ENCODE results near the gene STUB1.
"Not testable (repeated sequence)": the region's sequence is repeated elsewhere in the genome, so short reads cannot be mapped to it uniquely, and the experiment has no call there.

STUB1 gene

GRCh38 chr16:687499-687898 lies 7.3 kb downstream of the STUB1 start:
- no peak overlapping the region for H3K4me3 ChIP-seq (ENCODE audit: low read depth, low read length)
- no peak for DNase-seq (ENCODE audit: low read depth)

- DNase-seq (ENCODE audit: low read depth): no peak
- peak overlapping the region; percentile 77 for H3K4me3 ChIP-seq (ENCODE audit: low read depth, low read length)
These were observed 9.1 kb downstream of the STUB1 start for GRCh38 chr16:689175-689897.

DNA sequence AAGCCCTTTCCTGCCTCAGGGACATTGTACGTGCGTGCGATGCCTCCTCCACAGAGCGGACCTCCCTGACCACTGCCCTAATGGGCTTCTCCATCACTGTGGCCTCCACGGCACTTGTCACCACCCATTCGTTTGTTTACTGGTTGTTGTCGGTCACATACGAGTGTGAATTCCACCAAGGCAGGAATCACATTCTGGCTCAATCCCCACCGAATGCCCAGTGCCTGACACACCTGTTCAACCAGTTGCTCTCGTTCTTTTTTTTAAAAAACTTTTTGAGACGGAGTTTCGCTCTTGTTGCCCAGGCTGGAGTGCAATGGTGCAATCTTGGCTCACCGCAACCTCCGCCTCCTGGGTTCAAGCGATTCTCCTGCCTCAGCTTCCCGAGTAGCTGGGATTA lies 11.0 kb downstream of the STUB1 start:
- not testable (repeated sequence) for H3K4me3 ChIP-seq (ENCODE audit: low read depth, low read length); DNase-seq (ENCODE audit: low read depth)

DNA sequence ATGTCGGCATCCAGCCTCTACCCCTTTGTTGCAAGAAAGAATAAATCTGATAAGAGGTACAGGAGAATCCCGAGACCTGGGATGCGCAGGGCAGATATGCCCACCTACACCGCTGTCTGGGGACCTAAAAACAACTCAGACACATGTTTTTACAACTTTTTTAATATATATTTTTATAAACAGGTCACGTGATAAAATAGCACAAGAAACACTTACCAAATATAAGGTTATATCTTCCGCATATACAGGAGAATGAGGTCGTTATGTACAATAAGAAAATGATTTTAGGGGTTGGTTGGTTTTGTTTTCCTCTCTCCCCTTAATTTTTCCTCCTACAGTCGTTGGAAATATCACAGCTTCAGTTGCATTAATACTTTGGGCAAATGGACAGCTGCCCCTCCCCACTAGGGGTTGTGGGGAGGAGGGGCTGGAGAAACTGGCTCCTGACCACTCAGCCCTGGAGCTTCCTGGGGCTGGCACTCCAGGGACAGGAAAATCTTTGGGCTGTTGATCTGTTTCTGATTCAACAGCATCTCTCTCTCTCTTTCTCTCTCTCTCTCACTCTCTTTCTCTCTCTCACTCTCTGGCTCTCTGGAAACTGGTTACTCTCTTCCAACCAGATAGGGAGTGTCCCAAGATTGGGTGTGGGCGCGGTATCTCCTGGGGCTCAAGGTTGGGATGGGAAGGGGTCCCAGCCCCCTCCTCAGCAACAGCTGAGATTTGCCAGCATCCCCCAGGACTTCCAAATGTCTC lies 12.3 kb downstream of the STUB1 start:
- no peak overlapping the region for H3K4me3 ChIP-seq (ENCODE audit: low read depth, low read length)
- DNase-seq (ENCODE audit: low read depth): no peak

- DNase-seq (ENCODE audit: low read depth): no peak
- H3K4me3 ChIP-seq (ENCODE audit: low read depth, low read length): no peak overlapping the region
These were observed 13.2 kb downstream of the STUB1 start for GRCh38 chr16:693364-693763.

- no peak overlapping the region for H3K4me3 ChIP-seq (ENCODE audit: low read depth, low read length)
These were observed 13.6 kb downstream of the STUB1 start for GRCh38 chr16:693766-694165.

GRCh38 chr16:694187-694862 lies 14.1 kb downstream of the STUB1 start:
- no peak for DNase-seq (ENCODE audit: low read depth)
- H3K4me3 ChIP-seq (ENCODE audit: low read depth, low read length): no peak overlapping the region

More at GRCh38 chr16:693766-694165, 13.6 kb downstream of the STUB1 start:
- no peak for DNase-seq (ENCODE audit: low read depth)

DNA sequence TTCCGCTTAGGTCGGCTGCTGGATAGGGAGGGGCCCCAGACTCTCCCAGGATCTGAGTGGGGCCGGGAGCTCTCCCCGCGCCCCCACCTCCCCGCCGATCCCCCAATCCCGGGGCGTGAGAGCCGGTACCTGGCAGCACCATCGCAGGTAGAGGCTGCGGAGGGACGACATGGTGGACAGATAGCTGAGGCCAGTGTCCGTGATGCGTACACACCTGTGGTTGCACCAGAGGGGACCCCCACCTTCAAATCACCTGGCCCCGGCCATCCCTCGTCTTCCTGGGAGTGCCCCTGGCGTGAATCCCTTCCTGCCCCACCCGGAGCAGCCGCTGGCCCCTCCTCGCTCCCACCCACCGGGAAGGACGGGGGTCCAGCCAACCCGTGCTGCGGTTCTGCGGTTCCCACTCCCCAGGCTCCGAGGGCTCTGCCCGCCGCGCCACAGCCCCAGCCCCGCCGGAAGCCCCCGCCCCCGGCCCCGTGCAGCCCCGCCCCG lies 14.7 kb downstream of the STUB1 start:
- DNase-seq (ENCODE audit: low read depth): no peak
- H3K4me3 ChIP-seq (ENCODE audit: low read depth, low read length): no peak overlapping the region

GRCh38 chr16:695355-696089 lies 15.3 kb downstream of the STUB1 start:
- DNase-seq (ENCODE audit: low read depth): no peak
- H3K4me3 ChIP-seq (ENCODE audit: low read depth, low read length): no peak overlapping the region

DNA sequence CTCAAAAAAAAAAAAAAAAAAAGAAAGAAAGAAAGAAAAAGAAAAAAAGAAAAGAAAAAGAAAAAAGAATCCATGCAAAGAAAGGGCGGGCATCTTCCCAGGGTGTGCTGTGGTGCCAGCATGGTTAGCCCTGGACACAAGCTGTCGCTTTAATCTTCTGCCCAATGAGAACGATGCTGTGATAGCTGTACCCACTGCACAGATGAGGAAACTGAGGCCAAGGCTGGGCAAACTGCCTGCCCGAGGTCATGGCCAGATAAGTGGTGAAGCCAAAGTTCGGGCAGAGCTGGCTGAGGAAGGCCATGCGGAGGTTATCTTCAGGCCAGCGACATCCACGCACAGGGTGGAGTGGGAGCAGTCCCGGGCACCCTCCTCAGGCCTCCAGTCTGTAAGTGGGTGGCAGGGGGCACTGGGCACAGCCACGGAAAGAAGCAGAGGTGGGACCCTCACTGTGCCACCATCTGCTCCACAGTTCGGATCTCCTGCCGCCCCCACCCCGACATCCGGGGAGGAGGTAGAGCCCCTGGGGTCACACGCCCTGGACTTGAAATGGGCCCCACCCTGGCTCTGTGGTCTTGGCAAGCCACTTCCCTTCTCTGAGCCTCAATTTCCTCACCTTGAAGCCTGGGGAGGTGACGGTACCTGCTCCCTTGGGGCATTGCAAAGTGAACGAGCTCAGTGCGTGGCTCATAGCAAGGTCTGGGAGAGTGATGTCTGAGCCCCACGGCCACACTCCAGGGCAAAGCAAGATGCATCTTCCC lies 18.9 kb downstream of the STUB1 start:
- H3K4me3 ChIP-seq (ENCODE audit: low read depth, low read length): no peak overlapping the region
- DNase-seq (ENCODE audit: low read depth): no peak

- no peak for DNase-seq (ENCODE audit: low read depth)
- no peak overlapping the region for H3K4me3 ChIP-seq (ENCODE audit: low read depth, low read length)
These were observed 20.7 kb downstream of the STUB1 start for GRCh38 chr16:700684-701584.

DNA sequence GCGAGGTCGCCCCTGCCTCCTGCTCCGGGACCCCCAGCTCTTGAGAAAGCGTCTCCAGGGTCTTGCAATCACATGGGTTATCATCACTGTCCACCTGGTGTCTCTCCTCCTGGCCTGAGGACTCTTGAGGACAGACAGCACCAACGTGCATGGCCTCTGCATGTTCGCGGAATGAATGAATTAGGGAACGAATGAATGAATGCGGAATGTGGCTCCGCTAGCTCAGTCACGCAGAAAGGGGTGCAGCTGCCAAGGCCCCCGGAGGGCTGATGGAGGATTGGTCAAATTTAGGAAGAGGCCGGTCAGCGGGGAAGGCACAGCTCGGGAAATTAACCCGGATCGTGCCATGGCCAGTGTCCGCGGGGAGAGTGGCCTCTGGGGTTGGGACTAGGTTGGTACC lies 22.1 kb downstream of the STUB1 start:
- H3K4me3 ChIP-seq (ENCODE audit: low read depth, low read length): no peak overlapping the region
- DNase-seq (ENCODE audit: low read depth): no peak

GRCh38 chr16:703406-703805 lies 23.2 kb downstream of the STUB1 start:
- H3K4me3 ChIP-seq (ENCODE audit: low read depth, low read length): no peak overlapping the region
- DNase-seq (ENCODE audit: low read depth): no peak

GRCh38 chr16:704047-704446 lies 23.8 kb downstream of the STUB1 start:
- no peak for DNase-seq (ENCODE audit: low read depth)
- no peak overlapping the region for H3K4me3 ChIP-seq (ENCODE audit: low read depth, low read length)

DNA sequence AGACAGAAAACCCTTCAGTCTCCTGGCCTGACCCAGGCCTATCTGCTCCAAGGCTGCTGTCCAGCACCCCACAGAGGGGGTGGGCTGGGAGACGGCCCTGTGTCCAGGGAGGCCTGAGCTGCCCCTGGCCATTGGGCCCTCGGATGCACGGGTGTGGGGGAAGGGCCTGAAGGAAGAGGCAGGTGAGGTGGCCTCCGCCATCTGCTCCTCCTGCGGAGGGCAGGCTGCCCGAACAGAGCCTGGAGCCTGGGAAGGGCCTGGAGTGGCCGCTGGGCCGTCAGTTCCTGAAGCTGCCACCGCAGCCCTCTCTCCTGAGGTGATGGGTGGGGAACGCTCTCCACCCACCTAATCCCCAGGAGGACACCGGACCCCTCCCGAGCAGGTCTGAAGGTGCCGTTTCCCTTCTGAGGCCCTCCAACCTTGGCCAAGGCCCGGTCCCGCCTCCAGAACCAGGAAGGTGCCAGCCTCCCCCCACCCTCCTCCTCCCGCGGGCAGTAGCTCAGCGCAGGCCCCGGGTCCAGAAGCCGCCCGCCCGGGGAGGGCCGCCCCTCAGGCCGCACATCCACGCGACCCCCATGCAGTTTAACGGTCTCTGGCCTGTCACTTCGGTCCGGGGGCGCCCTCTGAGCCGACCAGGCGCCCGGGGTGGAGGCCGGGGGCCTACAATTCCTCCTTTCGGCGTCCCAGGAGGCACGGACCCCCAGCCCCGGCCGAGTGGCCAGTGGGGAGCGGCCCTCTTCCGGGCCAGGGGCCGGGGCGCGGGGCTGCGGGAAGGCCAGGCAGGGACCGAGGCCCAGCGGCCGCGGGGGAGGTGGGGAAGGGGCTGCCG lies 24.6 kb downstream of the STUB1 start:
- H3K4me3 ChIP-seq (ENCODE audit: low read depth, low read length): peak overlapping the region; percentile 37
- no peak for DNase-seq (ENCODE audit: low read depth)

GRCh38 chr16:705431-706188 lies 25.4 kb downstream of the STUB1 start, which contains the start of gene FBXL16:
TSS of gene FBXL16 (minus strand) at chr16:705801. CDS start at chr16:697405, 8,396 bp downstream.
- H3K4me3 ChIP-seq (ENCODE audit: low read depth, low read length): peak within 1 kb of the TSS; percentile 37
- DNase-seq (ENCODE audit: low read depth): no peak

All from skeletal muscle cell (primary cell).